H9 (cell line): ENCODE data around the gene MYBBP1A. TPM values are rescaled to one million over a fixed set of nuclear protein-coding genes. Genes with fewer than 3 reads are reported as not detected.

Experiments
- DNase-seq: peaks from one replicate; pipeline ENCODE4 v3.0.0-alpha.2; 2017
- H2AFZ ChIP-seq: one replicate; pipeline ENCODE4 v1.6.1; 2013; ENCODE audit warnings: mild to moderate bottlenecking, low read length, control low read depth, moderate library complexity
- H2AK5ac ChIP-seq: 2 replicates; pipeline ENCODE4 v1.6.1; 2013; ENCODE audit warnings: low read length, control low read depth, mixed read lengths; ENCODE audit not compliant: insufficient read length
- H2BK120ac ChIP-seq: one replicate; pipeline ENCODE4 v1.6.1; 2013; ENCODE audit warnings: low read depth, mild to moderate bottlenecking, low read length, control low read depth, inconsistent platforms; ENCODE audit not compliant: poor library complexity, severe bottlenecking
- H2BK12ac ChIP-seq: 2 replicates; pipeline ENCODE4 v1.6.1; 2013; ENCODE audit warnings: low read length, control low read depth, mixed read lengths, low read depth; ENCODE audit not compliant: insufficient read length
- H2BK15ac ChIP-seq: 2 replicates; pipeline ENCODE4 v1.6.1; 2013; ENCODE audit warnings: low read depth, low read length, control low read depth
- H2BK20ac ChIP-seq: one replicate; pipeline ENCODE4 v1.6.1; 2013; ENCODE audit warnings: low read depth, mild to moderate bottlenecking, low read length, control low read depth, inconsistent platforms; ENCODE audit not compliant: poor library complexity, severe bottlenecking
- H2BK5ac ChIP-seq: 2 replicates; pipeline ENCODE4 v1.6.1; 2013; ENCODE audit warnings: low read length, control low read depth, mixed read lengths; ENCODE audit not compliant: insufficient read length
- H3K14ac ChIP-seq: 2 replicates; pipeline ENCODE4 v1.6.1; 2013; ENCODE audit warnings: low read length, control low read depth; ENCODE audit not compliant: insufficient read depth
- H3K18ac ChIP-seq: 2 replicates; pipeline ENCODE4 v1.6.1; 2013; ENCODE audit warnings: low read depth, mild to moderate bottlenecking, mixed read lengths, low read length, control low read depth; ENCODE audit not compliant: insufficient read length
- H3K23ac ChIP-seq: 2 replicates; pipeline ENCODE4 v1.6.1; 2013; ENCODE audit warnings: low read length, control low read depth, mixed read lengths, low read depth; ENCODE audit not compliant: insufficient read length
- H3K23me2 ChIP-seq: 2 replicates; pipeline ENCODE4 v1.6.1; 2013; ENCODE audit warnings: low read depth, mild to moderate bottlenecking, mixed read lengths, low read length, control low read depth; ENCODE audit not compliant: insufficient read length, poor library complexity, severe bottlenecking
- H3K27ac ChIP-seq: 2 replicates; pipeline ENCODE4 v1.5.1; 2013; ENCODE audit warnings: low read length, control low read depth, mixed read lengths, low read depth; ENCODE audit not compliant: insufficient read length
- H3K27me3 ChIP-seq: 2 replicates; pipeline ENCODE4 v1.6.1; 2013; ENCODE audit warnings: low read length, control low read depth, inconsistent platforms; ENCODE audit not compliant: insufficient read depth
- H3K4ac ChIP-seq: 2 replicates; pipeline ENCODE4 v1.6.1; 2013; ENCODE audit warnings: low read depth, mild to moderate bottlenecking, control low read depth, inconsistent platforms, low read length, moderate library complexity
- H3K4me1 ChIP-seq: 2 replicates; pipeline ENCODE4 v1.6.1; 2013; ENCODE audit warnings: low read length, control low read depth, inconsistent platforms; ENCODE audit not compliant: insufficient read depth
- H3K4me2 ChIP-seq: 2 replicates; pipeline ENCODE4 v1.6.1; 2013; ENCODE audit warnings: low read length, control low read depth, mixed read lengths; ENCODE audit not compliant: insufficient read length, insufficient read depth
- H3K56ac ChIP-seq: 2 replicates; pipeline ENCODE4 v1.6.1; 2013; ENCODE audit warnings: low read depth, mild to moderate bottlenecking, mixed read lengths, low read length, control low read depth; ENCODE audit not compliant: insufficient read length
- H3K79me1 ChIP-seq: 2 replicates; pipeline ENCODE4 v1.6.1; 2013; ENCODE audit warnings: low read depth, mild to moderate bottlenecking, moderate library complexity, low read length, control low read depth, inconsistent platforms; ENCODE audit not compliant: insufficient read depth, poor library complexity, severe bottlenecking
- H3K79me2 ChIP-seq: 2 replicates; pipeline ENCODE4 v1.6.1; 2013; ENCODE audit warnings: low read length, control low read depth, inconsistent platforms; ENCODE audit not compliant: insufficient read depth
- H3K9ac ChIP-seq: 2 replicates; pipeline ENCODE4 v1.6.1; 2013; ENCODE audit warnings: low read length, control low read depth, mixed read lengths; ENCODE audit not compliant: insufficient read length; ENCODE audit errors: extremely low read depth
- H3K9me3 ChIP-seq: one replicate; pipeline ENCODE4 v1.6.1; 2013; ENCODE audit warnings: low read depth, low read length, inconsistent platforms; ENCODE audit not compliant: control insufficient read depth
- H3T11ph ChIP-seq: one replicate; pipeline ENCODE4 v1.6.1; 2013; ENCODE audit warnings: mild to moderate bottlenecking, low read length, control low read depth, inconsistent platforms
- H4K20me1 ChIP-seq: one replicate; pipeline ENCODE4 v1.6.1; 2013; ENCODE audit not compliant: control insufficient read depth, insufficient read length, insufficient read depth
- H4K5ac ChIP-seq: 2 replicates; pipeline ENCODE4 v1.6.1; 2013; ENCODE audit warnings: low read depth, mild to moderate bottlenecking, mixed read lengths, low read length, control low read depth; ENCODE audit not compliant: insufficient read length
- H4K8ac ChIP-seq: replicated peaks from 2 replicates; pipeline ENCODE4 v1.6.1; 2013; ENCODE audit warnings: low read length, control low read depth, mixed read lengths, low read depth; ENCODE audit not compliant: insufficient read length
- H4K91ac ChIP-seq: 2 replicates; pipeline ENCODE4 v1.6.1; 2013; ENCODE audit warnings: low read depth, mild to moderate bottlenecking, moderate library complexity, mixed read lengths, low read length, control low read depth; ENCODE audit not compliant: insufficient read length
- H3K27ac Mint-ChIP-seq, 3 experiments: 2 replicates in 2 of 3; 3 replicates in 1 of 3; pipeline ENCODE4 v1.8.0; 2020 to 2021; ENCODE audit warnings: mixed read lengths in 3 of 3, mild to moderate bottlenecking in 1 of 3, moderate library complexity in 1 of 3
- H3K27me3 Mint-ChIP-seq: 2 replicates; pipeline ENCODE4 v1.8.0; 2021; ENCODE audit warnings: low read depth, mild to moderate bottlenecking, moderate library complexity, mixed read lengths
- H3K36me3 Mint-ChIP-seq, 3 experiments: 2 replicates in 2 of 3; 3 replicates in 1 of 3; pipeline ENCODE4 v1.8.0; 2020 to 2021; ENCODE audit warnings: low read depth in 3 of 3, mixed read lengths in 3 of 3; ENCODE audit not compliant: insufficient read depth in 1 of 3
- H3K4me1 Mint-ChIP-seq, 2 experiments: 2 replicates each; pipeline ENCODE4 v1.8.0; 2020; ENCODE audit warnings: mixed read lengths in 2 of 2
- H3K4me3 Mint-ChIP-seq, 2 experiments: 2 replicates in 1 of 2; 3 replicates in 1 of 2; pipeline ENCODE4 v1.8.0; 2020 to 2021; ENCODE audit warnings: mild to moderate bottlenecking in 2 of 2, mixed read lengths in 2 of 2, moderate library complexity in 1 of 2
- H3K9me3 Mint-ChIP-seq, 2 experiments: 2 replicates in 1 of 2; 3 replicates in 1 of 2; pipeline ENCODE4 v1.8.0; 2020; ENCODE audit warnings: mild to moderate bottlenecking in 2 of 2, mixed read lengths in 2 of 2, moderate library complexity in 1 of 2
- WGBS: extraction: QIAGEN DNeasy Blood & Tissue Kit; methylation state at CpG from one replicate; pipeline ENCODE4 v1.1.7; 2013; ENCODE audit warnings: missing lambda C conversion rate, low lambda C conversion rate, mixed read lengths; ENCODE audit not compliant: insufficient read length; ENCODE audit errors: extremely low coverage; 5-methylcytosine and 5-hydroxymethylcytosine counted together
- total RNA-seq: library from RNA; stranded (reverse); gene quantifications from 2 replicates; pipeline ENCODE4 v1.2.1, GENCODE V29; 2021
- TF ChIP-seq, protein P1 (sequence below): fragments of 200-600 bp; sonication (generic); conservative IDR thresholded peaks from 3 replicates; pipeline ENCODE4 v1.8.0; 2021; ENCODE audit warnings: antibody characterized with exemption, mild to moderate bottlenecking

The MYBBP1A gene
- total RNA-seq, 1 experiment from 2014 or later = 181 TPM

DNA sequence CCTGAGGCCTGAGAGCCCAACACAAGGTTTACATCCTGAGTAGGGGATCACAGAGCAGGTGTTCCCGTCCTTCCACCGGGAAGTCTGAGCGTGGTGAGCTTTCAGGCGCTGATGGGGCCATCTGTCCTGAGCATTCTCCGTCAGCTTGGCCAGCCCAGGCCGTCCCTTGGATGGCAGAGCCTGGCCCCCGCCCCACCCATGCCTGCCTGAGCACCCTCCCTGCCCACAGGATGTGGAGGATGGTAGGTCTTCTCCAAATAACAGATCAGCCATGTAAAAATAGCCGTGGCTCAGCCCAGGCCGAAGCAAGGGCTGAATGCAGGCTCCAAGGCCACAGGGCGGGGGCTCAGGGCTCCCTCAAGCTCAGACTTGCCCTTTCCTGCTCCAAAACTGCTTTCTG, 36.3 kb downstream of the MYBBP1A start:
- H3K14ac ChIP-seq = no peak overlapping the region
- no peaks in the 10 kb centered on the region for H3K79me1 ChIP-seq
- H3K4me1 ChIP-seq = no peaks in the 10 kb centered on the region
- no peak overlapping the region for H2BK15ac ChIP-seq
- no peak overlapping the region for H2BK20ac ChIP-seq
- no peak overlapping the region for H4K5ac ChIP-seq
- Mint-ChIP-seq H3K4me1 (peaks cover 7 to 22% of the 10 kb centered on the region in 2 experiments), H3K4me3 (no peak overlapping the region), H3K27me3 (peaks cover 47% of the 10 kb centered on the region), H3K9me3 (no peaks in the 10 kb centered on the region), H3K27ac (no peak overlapping the region), H3K36me3 (no peaks in the 10 kb centered on the region)
- H3K4ac ChIP-seq = no peak overlapping the region
- DNase-seq = no peak
- H3K27me3 ChIP-seq = no peaks in the 10 kb centered on the region
- no peak overlapping the region for H2BK12ac ChIP-seq
- no CpG with 5 or more reads among the region's 10 CpGs for WGBS
- H3T11ph ChIP-seq = no peak overlapping the region
- H3K18ac ChIP-seq = no peak overlapping the region
- H3K23ac ChIP-seq = no peak overlapping the region
- H3K79me2 ChIP-seq = no peaks in the 10 kb centered on the region
- H3K9ac ChIP-seq = no peak overlapping the region
- no peak overlapping the region for H2BK120ac ChIP-seq
- no peak overlapping the region for H2AK5ac ChIP-seq
- no peaks in the 10 kb centered on the region for H3K9me3 ChIP-seq
- H2BK5ac ChIP-seq = no peak overlapping the region
- H3K23me2 ChIP-seq = no peaks in the 10 kb centered on the region
- TF ChIP-seq, protein P1, sequence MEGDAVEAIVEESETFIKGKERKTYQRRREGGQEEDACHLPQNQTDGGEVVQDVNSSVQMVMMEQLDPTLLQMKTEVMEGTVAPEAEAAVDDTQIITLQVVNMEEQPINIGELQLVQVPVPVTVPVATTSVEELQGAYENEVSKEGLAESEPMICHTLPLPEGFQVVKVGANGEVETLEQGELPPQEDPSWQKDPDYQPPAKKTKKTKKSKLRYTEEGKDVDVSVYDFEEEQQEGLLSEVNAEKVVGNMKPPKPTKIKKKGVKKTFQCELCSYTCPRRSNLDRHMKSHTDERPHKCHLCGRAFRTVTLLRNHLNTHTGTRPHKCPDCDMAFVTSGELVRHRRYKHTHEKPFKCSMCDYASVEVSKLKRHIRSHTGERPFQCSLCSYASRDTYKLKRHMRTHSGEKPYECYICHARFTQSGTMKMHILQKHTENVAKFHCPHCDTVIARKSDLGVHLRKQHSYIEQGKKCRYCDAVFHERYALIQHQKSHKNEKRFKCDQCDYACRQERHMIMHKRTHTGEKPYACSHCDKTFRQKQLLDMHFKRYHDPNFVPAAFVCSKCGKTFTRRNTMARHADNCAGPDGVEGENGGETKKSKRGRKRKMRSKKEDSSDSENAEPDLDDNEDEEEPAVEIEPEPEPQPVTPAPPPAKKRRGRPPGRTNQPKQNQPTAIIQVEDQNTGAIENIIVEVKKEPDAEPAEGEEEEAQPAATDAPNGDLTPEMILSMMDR = no peak
- H4K20me1 ChIP-seq = no peaks in the 10 kb centered on the region
- H2AFZ ChIP-seq = no peak overlapping the region
- no peak overlapping the region for H4K91ac ChIP-seq
- no peak overlapping the region for H4K8ac ChIP-seq
- H3K56ac ChIP-seq = no peak overlapping the region
- H3K4me2 ChIP-seq = no peak overlapping the region
- H3K27ac ChIP-seq = no peak overlapping the region
